K562 (cell line): Measurements from ENCODE around the gene ULK2.

Experiments
- CBX1 ChIP-seq: sonication (generic); IDR thresholded peaks from 2 replicates; pipeline ENCODE4 v1.6.1; 2016; ENCODE audit warnings: antibody characterized with exemption, low read depth, mild to moderate bottlenecking
- CREB1 ChIP-seq, 2 experiments: sonication (generic) in 1 of 2; formaldehyde crosslinking in 1 of 2; IDR thresholded peaks; 2 replicates each; pipeline versions ENCODE4 v1.6.1 to v1.8.0; 2012 to 2022; ENCODE audit warnings: inconsistent platforms in 1 of 2, mild to moderate bottlenecking in 1 of 2, missing genetic modification reagents in 1 of 2, moderate library complexity in 1 of 2
- EP300 ChIP-seq: IDR thresholded peaks from 2 replicates; pipeline ENCODE4 v1.6.1; 2012; ENCODE audit warnings: low read length, improper control_type of control experiment
- GATA2 ChIP-seq: sonication (generic); formaldehyde crosslinking; IDR thresholded peaks from 2 replicates; pipeline ENCODE4 v1.4.0; 2020; ENCODE audit warnings: mild to moderate bottlenecking, missing genetic modification reagents
- POLR2A ChIP-seq: fragments of 450-650 bp; conservative IDR thresholded peaks from 2 replicates; pipeline ENCODE4 v1.6.1; 2016
- SAFB2 ChIP-seq: fragments of 200-400 bp; formaldehyde crosslinking; IDR thresholded peaks from 2 replicates; pipeline ENCODE4 v1.6.1; 2018; ENCODE audit warnings: borderline replicate concordance, low read length, low read depth, moderate library complexity; ENCODE audit not compliant: severe bottlenecking
- SETDB1 ChIP-seq: IDR thresholded peaks from one replicate; pipeline ENCODE4 v1.6.1; 2012; ENCODE audit warnings: low read length, control low read depth, inconsistent platforms
- TF ChIP-seq, protein P1 (sequence below): fragments of 450-650 bp; IDR thresholded peaks from 2 replicates; pipeline ENCODE4 v1.6.1; 2016
- TF ChIP-seq, protein P2 (sequence below), 3 experiments: IDR thresholded peaks in 2 of 3; conservative IDR thresholded peaks in 1 of 3; 2 replicates each; pipeline ENCODE4 v1.5.1; 2011 to 2012; ENCODE audit warnings: low read length in 3 of 3, mild to moderate bottlenecking in 3 of 3, control low read depth in 2 of 3, improper control_type of control experiment in 1 of 3, inconsistent platforms in 1 of 3, low read depth in 1 of 3, mixed read lengths in 1 of 3, moderate library complexity in 1 of 3; ENCODE audit not compliant: insufficient read depth in 2 of 3

DNA sequence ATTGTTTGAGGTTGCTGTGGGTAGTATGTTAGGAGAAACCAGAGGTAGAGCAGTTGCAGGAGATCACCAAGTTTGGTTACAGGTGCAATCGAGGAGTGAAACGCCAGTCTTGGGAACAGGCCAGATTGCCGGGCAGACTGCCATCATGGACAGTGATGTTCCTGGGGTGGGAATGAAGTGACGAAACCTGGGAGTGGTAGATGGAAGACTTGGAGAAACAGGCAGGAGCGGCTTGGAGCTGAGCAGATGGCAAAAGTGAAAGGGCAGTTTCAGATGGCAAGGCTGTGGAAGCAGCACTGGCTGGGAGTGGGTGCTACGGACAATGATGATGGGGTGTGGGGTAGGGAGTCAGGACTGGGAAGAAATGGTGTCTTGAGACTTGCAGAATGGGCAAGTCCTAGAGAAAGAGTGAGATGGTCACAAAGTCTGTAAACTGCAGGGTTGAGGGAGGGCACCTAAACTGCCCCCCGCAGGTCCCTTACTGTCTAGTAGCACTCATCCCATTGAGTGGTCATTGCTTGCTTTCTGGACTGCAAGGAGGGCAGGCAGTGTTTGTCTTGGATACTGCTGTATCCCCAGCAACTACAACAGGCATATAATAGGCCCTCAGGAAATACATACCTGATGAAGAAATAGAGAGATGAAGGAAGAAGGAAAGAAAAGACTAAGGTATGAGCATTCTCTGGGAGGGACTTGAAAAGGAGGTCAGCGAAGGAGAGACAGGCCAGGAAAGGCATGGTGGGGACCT, 29.5 kb upstream of the ULK2 start:
- TF ChIP-seq CBX1 (no peak), EP300 (no peak), GATA2 (CRISPR knock-in tag) (no peak), SETDB1 (no peak), POLR2A (no peak), CREB1 (IDR thresholded peaks at IDR 0.05) (no peak), CREB1 (CRISPR knock-in tag; IDR thresholded peaks at IDR 0.05) (no peak), SAFB2 (no peak)
- TF ChIP-seq, protein P1, sequence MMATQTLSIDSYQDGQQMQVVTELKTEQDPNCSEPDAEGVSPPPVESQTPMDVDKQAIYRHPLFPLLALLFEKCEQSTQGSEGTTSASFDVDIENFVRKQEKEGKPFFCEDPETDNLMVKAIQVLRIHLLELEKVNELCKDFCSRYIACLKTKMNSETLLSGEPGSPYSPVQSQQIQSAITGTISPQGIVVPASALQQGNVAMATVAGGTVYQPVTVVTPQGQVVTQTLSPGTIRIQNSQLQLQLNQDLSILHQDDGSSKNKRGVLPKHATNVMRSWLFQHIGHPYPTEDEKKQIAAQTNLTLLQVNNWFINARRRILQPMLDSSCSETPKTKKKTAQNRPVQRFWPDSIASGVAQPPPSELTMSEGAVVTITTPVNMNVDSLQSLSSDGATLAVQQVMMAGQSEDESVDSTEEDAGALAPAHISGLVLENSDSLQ = no peak
- TF ChIP-seq, protein P2, sequence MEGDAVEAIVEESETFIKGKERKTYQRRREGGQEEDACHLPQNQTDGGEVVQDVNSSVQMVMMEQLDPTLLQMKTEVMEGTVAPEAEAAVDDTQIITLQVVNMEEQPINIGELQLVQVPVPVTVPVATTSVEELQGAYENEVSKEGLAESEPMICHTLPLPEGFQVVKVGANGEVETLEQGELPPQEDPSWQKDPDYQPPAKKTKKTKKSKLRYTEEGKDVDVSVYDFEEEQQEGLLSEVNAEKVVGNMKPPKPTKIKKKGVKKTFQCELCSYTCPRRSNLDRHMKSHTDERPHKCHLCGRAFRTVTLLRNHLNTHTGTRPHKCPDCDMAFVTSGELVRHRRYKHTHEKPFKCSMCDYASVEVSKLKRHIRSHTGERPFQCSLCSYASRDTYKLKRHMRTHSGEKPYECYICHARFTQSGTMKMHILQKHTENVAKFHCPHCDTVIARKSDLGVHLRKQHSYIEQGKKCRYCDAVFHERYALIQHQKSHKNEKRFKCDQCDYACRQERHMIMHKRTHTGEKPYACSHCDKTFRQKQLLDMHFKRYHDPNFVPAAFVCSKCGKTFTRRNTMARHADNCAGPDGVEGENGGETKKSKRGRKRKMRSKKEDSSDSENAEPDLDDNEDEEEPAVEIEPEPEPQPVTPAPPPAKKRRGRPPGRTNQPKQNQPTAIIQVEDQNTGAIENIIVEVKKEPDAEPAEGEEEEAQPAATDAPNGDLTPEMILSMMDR (IDR thresholded peaks at IDR 0.05 in 2 of 3, conservative IDR thresholded peaks at IDR 0.05 in 1 of 3; ENCODE audit: insufficient read depth in 2 of 3, low read depth in 1 of 3, low read length in 3 of 3) = no peak
